Ishikawa (cell line): ENCODE measurements around the gene ZBTB32.

ENCODE experiments used
- CREB1 ChIP-seq: IDR thresholded peaks from 2 replicates; pipeline ENCODE4 v1.6.1; 2012; ENCODE audit warnings: low read depth
- RAD21 ChIP-seq: IDR thresholded peaks from 2 replicates; pipeline ENCODE4 v1.6.1; 2012; ENCODE audit warnings: low read depth

GRCh38 chr19:35656700-35657099 lies 47.7 kb upstream of the ZBTB32 start:
- TF ChIP-seq RAD21 (no peak), CREB1 (no peak)
